WTC11 (cell line): ENCODE results near the gene IQCE. TPM values are rescaled to one million over a fixed set of nuclear protein-coding genes. Genes with fewer than 3 reads are reported as not detected.
A peak's percentile ranks its signal among the peaks of the same experiment; 100 is the strongest.

Experiments
- ATAC-seq: fragments of 200-7000 bp; cut with Tn5 transposase; 2 replicates; pipeline ENCODE4 v1.10.0; 2021; ENCODE audit warnings: mild to moderate bottlenecking, moderate library complexity
- CTCF ChIA-PET: fragments of 300-600 bp; sonication (Branson Sonifier 250); formaldehyde crosslinking; loops from one replicate; lab custom pipeline; 2021; ENCODE audit warnings: antibody characterized with exemption; lab: Charles Lee
- POLR2A ChIA-PET: fragments of 350-600 bp; sonication (Branson Sonifier 250); formaldehyde crosslinking; loops from one replicate; lab custom pipeline; 2021; ENCODE audit warnings: antibody characterized with exemption; lab: Charles Lee
- DNase-seq: peaks from one replicate; pipeline ENCODE4 v3.0.0; 2021; ENCODE audit warnings: low spot score
- H3K27ac Mint-ChIP-seq: 2 replicates; pipeline ENCODE4 v1.8.0; 2021; ENCODE audit warnings: mixed read lengths
- H3K27me3 Mint-ChIP-seq: 2 replicates; pipeline ENCODE4 v1.8.0; 2021; ENCODE audit warnings: low read depth, mild to moderate bottlenecking, moderate library complexity, mixed read lengths
- H3K36me3 Mint-ChIP-seq: 2 replicates; pipeline ENCODE4 v1.8.0; 2021; ENCODE audit warnings: mixed read lengths
- H3K4me1 Mint-ChIP-seq: 2 replicates; pipeline ENCODE4 v1.8.0; 2022; ENCODE audit warnings: mixed read lengths
- H3K4me3 Mint-ChIP-seq: 2 replicates; pipeline ENCODE4 v1.8.0; 2021; ENCODE audit warnings: mild to moderate bottlenecking, moderate library complexity, mixed read lengths
- H3K9me3 Mint-ChIP-seq: 2 replicates; pipeline ENCODE4 v1.8.0; 2021; ENCODE audit warnings: mixed read lengths
- AFF4 ChIP-seq: sonication (generic); formaldehyde crosslinking; IDR thresholded peaks from 2 replicates; pipeline ENCODE4 v1.8.1; 2023; ENCODE audit warnings: mild to moderate bottlenecking, missing genetic modification reagents, borderline replicate concordance
- AR ChIP-seq: fragments of 250-450 bp; sonication (Bioruptor Pico); IDR thresholded peaks from 2 replicates; pipeline ENCODE4 v1.9.0; 2021; ENCODE audit warnings: mild to moderate bottlenecking
- ATF1 ChIP-seq: sonication (generic); formaldehyde crosslinking; IDR thresholded peaks from 2 replicates; pipeline ENCODE4 v1.8.1; 2023; ENCODE audit warnings: mild to moderate bottlenecking, moderate library complexity, missing genetic modification reagents
- ATF3 ChIP-seq: sonication (generic); formaldehyde crosslinking; conservative IDR thresholded peaks from 2 replicates; pipeline ENCODE4 v1.8.1; 2022; ENCODE audit warnings: mild to moderate bottlenecking, missing genetic modification reagents
- E2F5 ChIP-seq: sonication (generic); formaldehyde crosslinking; IDR thresholded peaks from 2 replicates; pipeline ENCODE4 v1.8.1; 2022; ENCODE audit warnings: mild to moderate bottlenecking, moderate library complexity, missing genetic modification reagents
- ETV6 ChIP-seq: sonication (generic); formaldehyde crosslinking; IDR thresholded peaks from 2 replicates; pipeline ENCODE4 v1.8.1; 2022; ENCODE audit warnings: mild to moderate bottlenecking, missing genetic modification reagents
- FOXP1 ChIP-seq: sonication (generic); formaldehyde crosslinking; IDR thresholded peaks from 2 replicates; pipeline ENCODE4 v1.8.0; 2022; ENCODE audit warnings: missing genetic modification reagents, mild to moderate bottlenecking, moderate library complexity, borderline replicate concordance
- NR2C2 ChIP-seq: sonication (generic); formaldehyde crosslinking; IDR thresholded peaks from 2 replicates; pipeline ENCODE4 v1.8.0; 2022; ENCODE audit warnings: mild to moderate bottlenecking, missing genetic modification reagents
- OVOL2 ChIP-seq: fragments of 250-450 bp; sonication (Bioruptor Pico); IDR thresholded peaks from 2 replicates; pipeline ENCODE4 v1.9.0; 2021; ENCODE audit warnings: mild to moderate bottlenecking, borderline replicate concordance
- PRRX2 ChIP-seq: fragments of 250-450 bp; sonication (Bioruptor Pico); IDR thresholded peaks from 2 replicates; pipeline ENCODE4 v1.8.0; 2021; ENCODE audit warnings: mild to moderate bottlenecking
- TP53 ChIP-seq: sonication (generic); formaldehyde crosslinking; IDR thresholded peaks from 2 replicates; pipeline ENCODE4 v1.8.1; 2023; ENCODE audit warnings: mild to moderate bottlenecking, missing genetic modification reagents
- USF2 ChIP-seq: sonication (generic); formaldehyde crosslinking; IDR thresholded peaks from 2 replicates; pipeline ENCODE4 v1.8.1; 2023; ENCODE audit warnings: mild to moderate bottlenecking, missing genetic modification reagents, moderate library complexity
- ZBTB21 ChIP-seq: sonication (generic); formaldehyde crosslinking; IDR thresholded peaks from 2 replicates; pipeline ENCODE4 v1.8.1; 2023; ENCODE audit warnings: mild to moderate bottlenecking, missing genetic modification reagents, borderline replicate concordance
- ZNF138 ChIP-seq: sonication (generic); formaldehyde crosslinking; conservative IDR thresholded peaks from 2 replicates; pipeline ENCODE4 v1.8.1; 2022; ENCODE audit warnings: mild to moderate bottlenecking, moderate library complexity, missing genetic modification reagents
- ZNF219 ChIP-seq: sonication (generic); formaldehyde crosslinking; IDR thresholded peaks from 2 replicates; pipeline ENCODE4 v1.8.0; 2023; ENCODE audit warnings: missing genetic modification reagents, mild to moderate bottlenecking, borderline replicate concordance
- total RNA-seq: library from RNA; stranded (reverse); gene quantifications from 3 replicates; pipeline ENCODE4 v1.2.3, GENCODE V29; 2021
- TF ChIP-seq, protein P1 (sequence below): sonication (generic); formaldehyde crosslinking; IDR thresholded peaks from 2 replicates; pipeline ENCODE4 v1.8.1; 2022; ENCODE audit warnings: low read depth, mild to moderate bottlenecking, moderate library complexity, missing genetic modification reagents, borderline replicate concordance

IQCE gene
- total RNA-seq, 1 experiment from 2014 or later, result 4.4 TPM

- TF ChIP-seq USF2 (CRISPR knock-in tag) (no peak), E2F5 (CRISPR knock-in tag) (no peak), ZNF219 (CRISPR knock-in tag) (no peak), FOXP1 (CRISPR knock-in tag) (no peak), NR2C2 (CRISPR knock-in tag) (no peak), AR (no peak), PRRX2 (CRISPR knock-in tag) (no peak), AFF4 (no peak)
- TF ChIP-seq, protein P1, sequence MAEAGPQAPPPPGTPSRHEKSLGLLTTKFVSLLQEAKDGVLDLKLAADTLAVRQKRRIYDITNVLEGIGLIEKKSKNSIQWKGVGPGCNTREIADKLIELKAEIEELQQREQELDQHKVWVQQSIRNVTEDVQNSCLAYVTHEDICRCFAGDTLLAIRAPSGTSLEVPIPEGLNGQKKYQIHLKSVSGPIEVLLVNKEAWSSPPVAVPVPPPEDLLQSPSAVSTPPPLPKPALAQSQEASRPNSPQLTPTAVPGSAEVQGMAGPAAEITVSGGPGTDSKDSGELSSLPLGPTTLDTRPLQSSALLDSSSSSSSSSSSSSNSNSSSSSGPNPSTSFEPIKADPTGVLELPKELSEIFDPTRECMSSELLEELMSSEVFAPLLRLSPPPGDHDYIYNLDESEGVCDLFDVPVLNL, result no peak
Measured at GRCh38 chr7:2602406-2603043, 43.7 kb downstream of the IQCE start (continued).

DNA sequence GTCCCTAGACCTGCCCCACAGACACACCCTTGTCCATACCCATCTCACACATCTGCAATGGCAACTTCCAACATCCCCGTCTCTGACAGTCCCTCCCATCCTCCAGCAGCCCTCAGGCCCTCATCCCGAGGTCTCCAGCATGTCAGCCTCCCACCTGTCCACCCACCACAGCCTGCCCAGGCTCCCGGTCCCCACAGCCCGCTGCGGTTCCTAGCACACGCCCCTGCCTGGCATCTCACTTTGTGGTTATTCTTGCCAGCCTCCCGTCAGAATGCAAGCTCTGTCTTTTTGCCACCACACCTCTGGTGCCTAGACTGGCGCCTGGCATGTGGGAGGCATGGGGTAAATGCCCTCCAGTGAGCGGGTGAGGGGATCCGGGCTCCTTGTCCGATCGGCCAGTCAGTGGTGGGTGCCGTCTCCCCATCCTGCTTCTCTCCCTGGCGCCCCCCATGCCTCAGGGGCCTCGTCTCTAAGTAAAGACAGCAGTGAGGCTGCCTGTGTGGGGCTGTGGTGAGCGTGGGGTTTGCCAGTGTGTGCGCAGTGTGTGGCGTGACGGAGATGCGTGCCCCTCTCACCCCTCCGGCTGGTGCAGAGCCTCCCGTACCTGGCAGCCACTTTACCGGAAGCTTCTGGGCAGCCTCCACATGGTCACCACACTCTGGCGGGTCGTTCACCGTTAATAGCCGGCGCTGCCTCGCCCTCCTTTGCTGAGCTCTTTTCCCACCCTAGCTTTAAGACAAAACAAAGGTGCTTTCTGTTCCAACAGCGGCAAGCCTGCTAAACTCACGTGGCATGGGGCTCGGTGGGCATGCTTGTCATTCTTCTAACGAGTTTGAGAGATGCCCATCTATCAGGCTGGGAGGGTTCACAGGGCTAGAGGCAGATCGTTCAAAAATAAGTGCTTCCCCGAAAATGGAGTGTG is 44.5 kb downstream of the IQCE start:
- ChIA-PET POLR2A (no interaction called here), CTCF (interaction anchor here (0.6 to 2.3 kb wide), 6 partner anchors 12 to 106 kb away, joined by 3 to 7 read pairs (median 4); no protein-coding TSS in a partner anchor)
- H3K27ac Mint-ChIP-seq, result peak overlapping the region; percentile 41; the same call in 1 of the 2 replicates
- H3K36me3 Mint-ChIP-seq, result no peaks in the 10 kb centered on the region
- peaks cover 2% of the 10 kb centered on the region; the same call in 1 of the 2 replicates for H3K4me1 Mint-ChIP-seq
- DNase-seq (no peak), ATAC-seq (no peak)
- H3K4me3 Mint-ChIP-seq, result no peak overlapping the region
- H3K9me3 Mint-ChIP-seq, result no peaks in the 10 kb centered on the region
- TF ChIP-seq FOXP1 (CRISPR knock-in tag), result no peak
- no peak for TF ChIP-seq ETV6 (CRISPR knock-in tag)
- TF ChIP-seq ATF1 (CRISPR knock-in tag), result no peak
- TF ChIP-seq USF2 (CRISPR knock-in tag), result no peak
- TF ChIP-seq TP53 (CRISPR knock-in tag), result no peak
- TF ChIP-seq ATF3, result no peak
- no peak for TF ChIP-seq OVOL2 (CRISPR knock-in tag)
- TF ChIP-seq ZNF138 (CRISPR knock-in tag), result no peak
- TF ChIP-seq ZBTB21 (CRISPR knock-in tag), result no peak
- H3K27me3 Mint-ChIP-seq, result no peaks in the 10 kb centered on the region
